IMR-90 (cell line): ENCODE measurements around the gene CYB5RL. TPM values are rescaled to one million over a fixed set of nuclear protein-coding genes. Genes with fewer than 3 reads are reported as not detected.

ENCODE experiments used
- ATAC-seq: fragments of 200-7000 bp; cut with Tn5 transposase; 2 replicates; pipeline ENCODE4 v1.9.1; 2020; ENCODE audit warnings: low read depth, mild to moderate bottlenecking, moderate library complexity
- BruUV-seq: library from RNA; stranded (reverse); fragments of 400-500 nt; replicated peaks from 2 replicates; lab custom pipeline; 2021; lab: Mats Ljungman, UMichigan
- CTCF ChIA-PET: fragments of 300-600 bp; formaldehyde crosslinking; extraction: SDS; loops from one replicate; lab custom pipeline; 2021; ENCODE audit warnings: antibody characterized with exemption; lab: Yijun Ruan, JAX
- POLR2A ChIA-PET: fragments of 300-600 bp; sonication (Branson Sonifier 250); formaldehyde crosslinking; loops from one replicate; lab custom pipeline; 2022; ENCODE audit warnings: antibody characterized with exemption; ENCODE audit not compliant: unreplicated experiment; lab: Charles Lee
- DNase-seq: peaks from one replicate; pipeline ENCODE4 v3.0.0; 2013
- H2AFZ ChIP-seq: replicated peaks from 2 replicates; pipeline ENCODE3; 2013; ENCODE audit warnings: low read length, mild to moderate bottlenecking; ENCODE audit not compliant: poor library complexity
- H2AK5ac ChIP-seq: 2 replicates; pipeline ENCODE4 v1.6.1; 2013; ENCODE audit warnings: low read depth, low read length, inconsistent platforms
- H2AK9ac ChIP-seq: replicated peaks from 2 replicates; pipeline ENCODE3; 2013; ENCODE audit warnings: mild to moderate bottlenecking, low read depth, low read length, moderate library complexity; ENCODE audit not compliant: poor library complexity
- H2BK120ac ChIP-seq: 2 replicates; pipeline ENCODE4 v1.6.1; 2013; ENCODE audit warnings: low read depth, low read length, inconsistent platforms
- H2BK15ac ChIP-seq: 3 replicates; pipeline ENCODE4 v1.6.1; 2013; ENCODE audit warnings: low read depth, low read length, inconsistent platforms
- H2BK20ac ChIP-seq: 2 replicates; pipeline ENCODE4 v1.6.1; 2013; ENCODE audit warnings: low read depth, mild to moderate bottlenecking, inconsistent platforms, low read length, moderate library complexity
- H2BK5ac ChIP-seq: 2 replicates; pipeline ENCODE4 v1.6.1; 2013; ENCODE audit warnings: mild to moderate bottlenecking, low read depth, low read length, inconsistent platforms; ENCODE audit not compliant: poor library complexity, severe bottlenecking
- H3K14ac ChIP-seq: replicated peaks from 2 replicates; pipeline ENCODE4 v1.6.1; 2013; ENCODE audit warnings: low read depth, low read length, inconsistent platforms
- H3K18ac ChIP-seq: 2 replicates; pipeline ENCODE4 v1.6.1; 2013; ENCODE audit warnings: low read depth, low read length, control low read depth
- H3K23ac ChIP-seq: 2 replicates; pipeline ENCODE4 v1.6.1; 2013; ENCODE audit warnings: low read depth, low read length, inconsistent platforms
- H3K27ac ChIP-seq: 2 replicates; pipeline ENCODE4 v1.5.1; 2013; ENCODE audit warnings: mild to moderate bottlenecking, control low read depth, low read length; ENCODE audit not compliant: insufficient read depth
- H3K27me3 ChIP-seq: 2 replicates; pipeline ENCODE4 v1.6.1; 2013; ENCODE audit warnings: low read length; ENCODE audit not compliant: control insufficient read depth, insufficient read depth
- H3K36me3 ChIP-seq: 2 replicates; pipeline ENCODE4 v1.6.1; 2013; ENCODE audit warnings: low read length, mixed read lengths; ENCODE audit not compliant: control insufficient read depth, insufficient read depth
- H3K4ac ChIP-seq: 2 replicates; pipeline ENCODE4 v1.6.1; 2013; ENCODE audit warnings: low read depth, low read length, inconsistent platforms
- H3K4me1 ChIP-seq: 2 replicates; pipeline ENCODE4 v1.6.1; 2013; ENCODE audit warnings: low read length, mixed read lengths; ENCODE audit not compliant: control insufficient read depth, insufficient read depth
- H3K4me2 ChIP-seq: 2 replicates; pipeline ENCODE4 v1.6.1; 2013; ENCODE audit warnings: low read depth, mild to moderate bottlenecking, control low read depth, low read length, moderate library complexity
- H3K4me3 ChIP-seq: 2 replicates; pipeline ENCODE4 v1.5.1; 2013; ENCODE audit warnings: low read depth, mild to moderate bottlenecking, control low read depth, low read length, moderate library complexity; ENCODE audit not compliant: insufficient read depth
- H3K56ac ChIP-seq: 2 replicates; pipeline ENCODE4 v1.6.1; 2013; ENCODE audit warnings: low read length, inconsistent platforms; ENCODE audit not compliant: insufficient read depth; ENCODE audit errors: extremely low read depth
- H3K79me1 ChIP-seq, 2 experiments: 2 replicates each; pipeline ENCODE4 v1.6.1; 2013; ENCODE audit warnings: low read length in 2 of 2, inconsistent platforms in 1 of 2, low read depth in 1 of 2
- H3K9ac ChIP-seq: 2 replicates; pipeline ENCODE4 v1.6.1; 2013; ENCODE audit warnings: low read depth, low read length, control low read depth
- H3K9me1 ChIP-seq: 2 replicates; pipeline ENCODE4 v1.6.1; 2013; ENCODE audit warnings: low read length, inconsistent platforms; ENCODE audit not compliant: insufficient read depth
- H3K9me3 ChIP-seq: 2 replicates; pipeline ENCODE4 v1.6.1; 2013; ENCODE audit warnings: low read length; ENCODE audit not compliant: control insufficient read depth, insufficient read depth
- H4K20me1 ChIP-seq: 2 replicates; pipeline ENCODE4 v1.6.1; 2013; ENCODE audit warnings: low read length, inconsistent platforms; ENCODE audit not compliant: insufficient read depth
- H4K5ac ChIP-seq: 2 replicates; pipeline ENCODE4 v1.6.1; 2013; ENCODE audit warnings: mild to moderate bottlenecking, low read depth, low read length, control low read depth
- H4K8ac ChIP-seq, 2 experiments: 2 replicates each; pipeline ENCODE4 v1.6.1; 2013; ENCODE audit warnings: low read depth in 2 of 2, low read length in 2 of 2, control low read depth in 1 of 2, inconsistent platforms in 1 of 2
- H4K91ac ChIP-seq: 2 replicates; pipeline ENCODE4 v1.6.1; 2013; ENCODE audit warnings: low read depth, low read length, inconsistent platforms; ENCODE audit not compliant: insufficient read depth
- CHD1 ChIP-seq: IDR thresholded peaks from 2 replicates; pipeline ENCODE4 v1.6.1; 2012; ENCODE audit warnings: low read depth, low read length, improper control_type of control experiment
- MAFK ChIP-seq: IDR thresholded peaks from 2 replicates; pipeline ENCODE4 v1.6.1; 2012; ENCODE audit warnings: low read depth, low read length, improper control_type of control experiment
- MAZ ChIP-seq: IDR thresholded peaks from 2 replicates; pipeline ENCODE4 v1.6.1; 2012; ENCODE audit warnings: low read depth, mild to moderate bottlenecking, low read length, improper control_type of control experiment, moderate library complexity, borderline replicate concordance
- MXI1 ChIP-seq: IDR thresholded peaks from 2 replicates; pipeline ENCODE4 v1.6.1; 2012; ENCODE audit warnings: low read depth, mild to moderate bottlenecking, low read length, moderate library complexity, borderline replicate concordance
- NFE2L2 ChIP-seq: fragments of 150-350 bp; IDR thresholded peaks from 2 replicates; pipeline ENCODE4 v1.6.1; 2016; ENCODE audit warnings: low read depth, mild to moderate bottlenecking, low read length
- RCOR1 ChIP-seq: IDR thresholded peaks from 2 replicates; pipeline ENCODE4 v1.6.1; 2012; ENCODE audit warnings: mild to moderate bottlenecking, low read length, improper control_type of control experiment; ENCODE audit not compliant: insufficient replicate concordance
- RFX5 ChIP-seq: IDR thresholded peaks from 2 replicates; pipeline ENCODE4 v1.8.0; 2012; ENCODE audit warnings: low read depth, mild to moderate bottlenecking, low read length, moderate library complexity
- WGBS, 2 experiments: methylation state at CpG; one replicate each; pipeline versions ENCODE4 v1.1.5 to v1.1.7; 2013; ENCODE audit warnings: missing lambda C conversion rate in 2 of 2; ENCODE audit not compliant: insufficient read length in 1 of 2; ENCODE audit errors: extremely low coverage in 2 of 2; 5-methylcytosine and 5-hydroxymethylcytosine counted together
- dilution Hi-C: fragments of 300-500 bp; cut with HindIII; formaldehyde crosslinking; loops from one replicate; pipeline ENCODE4 v1.14.3; 2018; ENCODE audit warnings: low sequenced_read_pairs; ENCODE audit not compliant: unreplicated experiment
- in situ Hi-C: fragments of 300-500 bp; cut with MboI; formaldehyde crosslinking; loops from 3 replicates; pipeline ENCODE4 v1.14.3; 2019; ENCODE audit warnings: low sequenced_read_pairs, inconsistent platforms, mixed read lengths
- intact Hi-C: fragments of 100-400 bp; cut with micrococcal nuclease; formaldehyde crosslinking; loops from 2 replicates; pipeline ENCODE4 v1.10.0; 2022
- polyA plus RNA-seq, 3 experiments: library from polyadenylated mRNA; depleted of rRNA; stranded (reverse); fragments of >200 nt; gene quantifications; 2 replicates each; pipeline ENCODE4 v1.2.3, GENCODE V29; 2012; ENCODE audit warnings: low replicate concordance in 1 of 3
- total RNA-seq: library from RNA; depleted of rRNA; stranded (reverse); fragments of >200 nt; gene quantifications from 2 replicates; pipeline ENCODE4 v1.2.3, GENCODE V29; 2012
- TF ChIP-seq, protein P1 (sequence below): fragments of 150-350 bp; IDR thresholded peaks from 2 replicates; pipeline ENCODE4 v1.6.1; 2016; ENCODE audit warnings: low read depth, mild to moderate bottlenecking, low read length, moderate library complexity, borderline replicate concordance
- TF ChIP-seq, protein P2 (sequence below): conservative IDR thresholded peaks from 2 replicates; pipeline ENCODE4 v1.5.1; 2012; ENCODE audit warnings: mild to moderate bottlenecking, low read depth, low read length, improper control_type of control experiment

CYB5RL gene
- total and polyA plus RNA-seq, 2 of the 4 experiments (the other 2 are of a cell fraction), result 3.8 to 4.3 TPM

DNA sequence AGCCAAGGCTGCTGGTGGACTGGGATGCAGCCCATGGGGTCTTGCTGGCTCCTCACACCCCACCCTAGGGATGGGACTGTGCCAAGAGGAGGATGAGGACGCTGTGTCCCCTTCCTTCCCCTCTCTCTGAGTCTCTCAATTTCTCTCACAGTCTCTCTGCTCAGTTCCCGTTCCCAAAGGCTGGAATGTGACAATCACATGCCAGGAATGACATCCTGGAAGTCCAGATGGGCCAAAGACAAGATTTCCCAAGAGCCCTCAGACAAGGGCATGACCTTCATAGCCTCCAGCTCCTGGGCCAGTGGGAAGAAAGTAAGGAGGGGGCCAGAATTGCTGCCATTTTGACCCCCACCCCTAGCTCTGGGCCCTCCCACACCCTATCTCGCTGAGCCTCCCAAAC, 39.5 kb downstream of the CYB5RL start:
- DNase-seq (no peak), ATAC-seq (no peak)
- H2BK120ac ChIP-seq, result no peak overlapping the region
- H3K4me1 ChIP-seq, result no peaks in the 10 kb centered on the region; the same call in 1 of the 2 replicates
- no peaks in the 10 kb centered on the region for H3K36me3 ChIP-seq
- no peaks in the 10 kb centered on the region for H4K20me1 ChIP-seq
- H3K56ac ChIP-seq, result no peak overlapping the region
- in situ Hi-C loops (no loop called here), intact Hi-C loops (no loop called here), dilution Hi-C loops (no loop called here)
- WGBS, 2 experiments, result 17% methylated on average over 2 of the region's 3 CpGs; no CpG with 5 or more reads in 1 of the 2 experiments
- H3K4ac ChIP-seq, result no peak overlapping the region
- H3K4me3 ChIP-seq, result no peak overlapping the region
- 0 out of 2 replicates have a peak, but pooled peaks cover 6% of the 10 kb centered on the region for H3K9me1 ChIP-seq
- no TSS peak for BruUV-seq
- no peak overlapping the region for H3K27ac ChIP-seq
- no peak overlapping the region for H3K14ac ChIP-seq
- no peak overlapping the region for H3K4me2 ChIP-seq
- H3K9ac ChIP-seq, result no peak overlapping the region
- no peak overlapping the region for H2BK15ac ChIP-seq
- no peak overlapping the region for H2AK9ac ChIP-seq
- H3K79me1 ChIP-seq, result no peaks in the 10 kb centered on the region
- peaks cover 8% of the 10 kb centered on the region; the same call in 1 of the 2 replicates for H3K27me3 ChIP-seq
- no peak overlapping the region for H3K23ac ChIP-seq
- ChIA-PET CTCF (no interaction called here), POLR2A (no interaction called here)
- H2AFZ ChIP-seq, result peak overlapping the region; percentile 5
- no peak overlapping the region for H4K8ac ChIP-seq
- no peaks in the 10 kb centered on the region for H3K9me3 ChIP-seq
- H3K18ac ChIP-seq, result no peak overlapping the region
- H2BK20ac ChIP-seq, result no peak overlapping the region
- no peak overlapping the region for H4K91ac ChIP-seq
- H2BK5ac ChIP-seq, result no peak overlapping the region
- no peak overlapping the region for H2AK5ac ChIP-seq
- TF ChIP-seq, protein P1, sequence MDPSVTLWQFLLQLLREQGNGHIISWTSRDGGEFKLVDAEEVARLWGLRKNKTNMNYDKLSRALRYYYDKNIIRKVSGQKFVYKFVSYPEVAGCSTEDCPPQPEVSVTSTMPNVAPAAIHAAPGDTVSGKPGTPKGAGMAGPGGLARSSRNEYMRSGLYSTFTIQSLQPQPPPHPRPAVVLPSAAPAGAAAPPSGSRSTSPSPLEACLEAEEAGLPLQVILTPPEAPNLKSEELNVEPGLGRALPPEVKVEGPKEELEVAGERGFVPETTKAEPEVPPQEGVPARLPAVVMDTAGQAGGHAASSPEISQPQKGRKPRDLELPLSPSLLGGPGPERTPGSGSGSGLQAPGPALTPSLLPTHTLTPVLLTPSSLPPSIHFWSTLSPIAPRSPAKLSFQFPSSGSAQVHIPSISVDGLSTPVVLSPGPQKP, result no peak
- TF ChIP-seq MAZ, result no peak
- no peak for TF ChIP-seq MAFK
- no peak for TF ChIP-seq RFX5
- TF ChIP-seq CHD1, result no peak
- TF ChIP-seq, protein P2, sequence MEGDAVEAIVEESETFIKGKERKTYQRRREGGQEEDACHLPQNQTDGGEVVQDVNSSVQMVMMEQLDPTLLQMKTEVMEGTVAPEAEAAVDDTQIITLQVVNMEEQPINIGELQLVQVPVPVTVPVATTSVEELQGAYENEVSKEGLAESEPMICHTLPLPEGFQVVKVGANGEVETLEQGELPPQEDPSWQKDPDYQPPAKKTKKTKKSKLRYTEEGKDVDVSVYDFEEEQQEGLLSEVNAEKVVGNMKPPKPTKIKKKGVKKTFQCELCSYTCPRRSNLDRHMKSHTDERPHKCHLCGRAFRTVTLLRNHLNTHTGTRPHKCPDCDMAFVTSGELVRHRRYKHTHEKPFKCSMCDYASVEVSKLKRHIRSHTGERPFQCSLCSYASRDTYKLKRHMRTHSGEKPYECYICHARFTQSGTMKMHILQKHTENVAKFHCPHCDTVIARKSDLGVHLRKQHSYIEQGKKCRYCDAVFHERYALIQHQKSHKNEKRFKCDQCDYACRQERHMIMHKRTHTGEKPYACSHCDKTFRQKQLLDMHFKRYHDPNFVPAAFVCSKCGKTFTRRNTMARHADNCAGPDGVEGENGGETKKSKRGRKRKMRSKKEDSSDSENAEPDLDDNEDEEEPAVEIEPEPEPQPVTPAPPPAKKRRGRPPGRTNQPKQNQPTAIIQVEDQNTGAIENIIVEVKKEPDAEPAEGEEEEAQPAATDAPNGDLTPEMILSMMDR, result no peak
- no peak for TF ChIP-seq MXI1
- no peak for TF ChIP-seq NFE2L2
- no peak for TF ChIP-seq RCOR1
- H4K5ac ChIP-seq, result no peak overlapping the region
